Coronary artery (tissue), 2 donors: ENCODE data around the gene ATP13A2.
"Not testable (repeated sequence)": the region's sequence is repeated elsewhere in the genome, so short reads cannot be mapped to it uniquely, and the experiment has no call there.

Experiments used
- DNase-seq: peaks from one replicate; pipeline ENCODE4 v3.0.0-alpha.2; 2017; ENCODE audit warnings: low spot score
- H3K27ac ChIP-seq, 2 donors: fragments of 200-600 bp; sonication (generic); one replicate each; pipeline ENCODE4 v1.5.1; 2016 to 2019
- H3K4me3 ChIP-seq: fragments of 200-600 bp; sonication (generic); 2 replicates; pipeline ENCODE4 v1.5.1; 2016; ENCODE audit warnings: mild to moderate bottlenecking, moderate library complexity
- TF ChIP-seq, protein P1 (sequence below): fragments of 200-600 bp; sonication (generic); IDR thresholded peaks from one replicate; pipeline ENCODE4 v1.5.1; 2019; ENCODE audit warnings: antibody characterized with exemption

Gene ATP13A2

DNA sequence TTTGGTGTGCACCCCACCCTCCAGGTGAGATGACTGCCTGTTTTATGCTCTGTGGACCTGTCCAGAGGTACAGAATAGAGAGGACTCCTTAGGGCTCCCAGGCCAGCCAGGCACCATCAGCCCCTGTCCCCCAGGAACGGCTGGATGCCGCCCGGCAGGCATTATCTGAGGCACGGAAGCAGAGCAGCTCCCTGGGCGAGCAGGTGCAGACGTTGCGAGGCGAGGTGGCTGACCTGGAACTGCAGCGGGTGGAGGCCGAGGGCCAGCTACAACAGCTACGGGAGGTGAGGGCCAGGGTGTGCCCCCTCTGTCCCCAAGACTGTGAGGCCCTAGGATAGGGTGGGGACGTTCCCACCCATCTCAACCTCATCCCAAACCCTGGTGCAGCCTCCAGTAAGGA lies 42.1 kb downstream of the ATP13A2 start:
- Histone ChIP-seq H3K27ac (peak overlapping the region in 1 of 2 donors; percentile 16), H3K4me3 (no peak overlapping the region)
- TF ChIP-seq, protein P1, sequence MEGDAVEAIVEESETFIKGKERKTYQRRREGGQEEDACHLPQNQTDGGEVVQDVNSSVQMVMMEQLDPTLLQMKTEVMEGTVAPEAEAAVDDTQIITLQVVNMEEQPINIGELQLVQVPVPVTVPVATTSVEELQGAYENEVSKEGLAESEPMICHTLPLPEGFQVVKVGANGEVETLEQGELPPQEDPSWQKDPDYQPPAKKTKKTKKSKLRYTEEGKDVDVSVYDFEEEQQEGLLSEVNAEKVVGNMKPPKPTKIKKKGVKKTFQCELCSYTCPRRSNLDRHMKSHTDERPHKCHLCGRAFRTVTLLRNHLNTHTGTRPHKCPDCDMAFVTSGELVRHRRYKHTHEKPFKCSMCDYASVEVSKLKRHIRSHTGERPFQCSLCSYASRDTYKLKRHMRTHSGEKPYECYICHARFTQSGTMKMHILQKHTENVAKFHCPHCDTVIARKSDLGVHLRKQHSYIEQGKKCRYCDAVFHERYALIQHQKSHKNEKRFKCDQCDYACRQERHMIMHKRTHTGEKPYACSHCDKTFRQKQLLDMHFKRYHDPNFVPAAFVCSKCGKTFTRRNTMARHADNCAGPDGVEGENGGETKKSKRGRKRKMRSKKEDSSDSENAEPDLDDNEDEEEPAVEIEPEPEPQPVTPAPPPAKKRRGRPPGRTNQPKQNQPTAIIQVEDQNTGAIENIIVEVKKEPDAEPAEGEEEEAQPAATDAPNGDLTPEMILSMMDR, result no peak
- DNase-seq, result no peak

GRCh38 chr1:16969057-16969611 lies 42.6 kb downstream of the ATP13A2 start:
- TF ChIP-seq, protein P1, result no peak
- no peak overlapping the region for H3K4me3 ChIP-seq
- no peak for DNase-seq
- H3K27ac ChIP-seq, result peak overlapping the region in 1 of 2 donors; percentile 16

- no peak for DNase-seq
- H3K4me3 ChIP-seq, result no peak overlapping the region
- H3K27ac ChIP-seq, result peak overlapping the region in 1 of 2 donors; percentile 16
- TF ChIP-seq, protein P1, result no peak
Measured at GRCh38 chr1:16968372-16968771, 43.4 kb downstream of the ATP13A2 start.

GRCh38 chr1:16967962-16968361 lies 43.8 kb downstream of the ATP13A2 start:
- Histone ChIP-seq H3K27ac (peak overlapping the region; percentile 71 to 82), H3K4me3 (no peak overlapping the region)
- TF ChIP-seq, protein P1, result no peak
- DNase-seq, result no peak

DNA sequence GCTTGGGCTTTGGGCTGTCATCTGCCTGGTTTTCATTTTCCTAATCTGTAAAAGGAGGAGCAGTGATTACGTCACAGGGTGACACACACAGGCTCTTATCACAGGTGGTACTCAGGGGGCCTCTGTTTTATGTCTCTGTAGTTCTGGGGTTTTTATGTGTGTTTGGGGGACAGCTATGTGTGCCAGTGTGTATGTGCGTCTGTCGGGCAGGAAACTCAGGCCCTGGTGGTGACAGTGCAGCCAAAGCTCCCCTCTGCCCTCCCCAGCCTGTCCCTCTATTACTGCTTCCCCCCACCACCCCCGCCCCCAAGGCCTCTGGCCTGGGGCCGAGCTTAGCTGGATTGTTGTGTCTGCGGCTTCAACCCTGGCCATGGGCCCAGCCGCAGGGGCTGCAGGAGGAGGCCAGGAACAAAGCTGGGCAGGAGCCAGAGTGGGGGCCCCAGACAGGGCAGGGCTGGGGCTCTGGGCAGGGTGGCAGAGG lies 44.6 kb downstream of the ATP13A2 start:
- TF ChIP-seq, protein P1, result no peak
- H3K27ac ChIP-seq, result peak overlapping the region; percentile 71 to 82
- no peak overlapping the region for H3K4me3 ChIP-seq
- peak; percentile 81 for DNase-seq

DNA sequence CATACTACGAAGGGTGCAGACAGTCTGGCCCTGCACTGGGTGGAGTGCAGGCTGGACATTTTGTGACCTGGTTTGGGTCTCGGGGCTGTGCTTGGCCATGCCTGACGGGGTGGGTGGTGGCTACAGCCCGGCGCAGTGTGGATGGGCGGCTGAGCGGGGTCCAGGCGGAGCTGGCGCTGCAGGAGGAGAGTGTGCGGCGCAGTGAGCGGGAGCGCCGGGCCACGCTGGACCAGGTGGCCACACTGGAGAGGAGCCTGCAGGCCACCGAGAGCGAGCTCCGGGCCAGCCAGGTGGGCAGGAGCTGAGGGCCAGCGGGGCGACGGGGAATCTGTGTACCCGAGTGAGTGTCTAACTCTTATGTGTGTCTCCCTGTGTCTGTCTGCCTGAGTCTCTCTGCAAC lies 45.4 kb downstream of the ATP13A2 start:
- TF ChIP-seq, protein P1, result no peak
- H3K27ac ChIP-seq, result peak overlapping the region; percentile 42 to 71
- no peak overlapping the region for H3K4me3 ChIP-seq
- no peak for DNase-seq

DNA sequence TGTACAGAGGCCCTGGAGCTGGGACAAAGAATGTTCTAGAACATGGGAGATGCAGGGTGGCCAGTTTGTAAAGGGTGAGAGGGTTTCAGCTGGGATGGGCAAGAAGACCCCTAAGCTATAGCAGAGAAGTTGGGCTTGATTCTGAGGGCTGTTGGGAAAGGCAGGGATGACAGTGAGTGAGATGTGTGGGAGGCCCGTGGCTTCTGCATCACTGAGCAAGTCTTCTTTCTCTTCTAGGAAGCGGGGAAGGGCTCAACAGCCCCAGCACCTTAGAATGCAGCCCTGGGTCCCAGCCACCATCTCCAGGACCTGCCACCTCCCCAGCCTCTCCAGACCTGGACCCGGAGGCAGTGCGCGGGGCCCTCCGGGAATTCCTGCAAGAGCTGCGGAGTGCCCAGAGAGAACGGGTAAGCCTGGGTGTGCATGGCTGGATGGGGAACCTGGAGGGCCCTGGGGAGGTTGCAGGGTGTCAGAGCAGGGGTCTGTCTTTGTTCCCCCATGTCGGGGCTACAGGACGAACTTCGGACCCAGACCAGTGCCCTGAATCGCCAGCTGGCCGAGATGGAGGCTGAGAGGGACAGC lies 46.2 kb downstream of the ATP13A2 start:
- no peak for DNase-seq
- TF ChIP-seq, protein P1, result no peak
- peak overlapping the region in 1 of 2 donors; percentile 42 for H3K27ac ChIP-seq
- H3K4me3 ChIP-seq, result no peak overlapping the region

DNA sequence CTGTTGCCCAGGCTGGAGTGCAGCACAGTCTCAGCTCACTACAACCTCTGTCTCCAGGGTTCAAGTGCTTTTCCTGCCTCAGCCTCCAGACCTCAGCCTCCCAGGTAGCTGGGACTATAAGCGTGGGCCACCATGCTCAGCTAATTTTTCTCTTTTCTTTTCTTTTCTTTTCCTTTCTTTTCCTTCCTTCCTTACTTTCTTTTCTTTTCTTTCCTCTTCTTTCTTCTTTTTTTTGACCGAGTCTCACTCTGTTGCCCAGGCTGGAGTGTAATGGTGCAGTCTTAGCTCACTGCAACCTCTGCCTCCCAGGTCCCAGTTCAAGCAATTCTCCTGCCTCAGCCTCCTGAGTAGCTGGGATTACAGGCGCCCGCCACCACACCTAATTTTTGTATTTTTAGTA lies 47.6 kb downstream of the ATP13A2 start:
- not testable (repeated sequence) for H3K4me3 ChIP-seq, DNase-seq, H3K27ac ChIP-seq
